Suprapubic skin (tissue), 4 donors: Measurements from ENCODE around the gene SMARCA2. TPM values are rescaled to one million over a fixed set of nuclear protein-coding genes. Genes with fewer than 3 reads are reported as not detected.

Experiments
- DNase-seq, 2 donors: peaks; one replicate each; pipeline ENCODE4 v3.0.0-alpha.2; 2019; ENCODE audit warnings: low spot score in 2 of 2
- H3K27ac ChIP-seq: fragments of 200-600 bp; sonication (generic); one replicate; pipeline ENCODE4 v1.5.1; 2019
- H3K27me3 ChIP-seq: fragments of 200-600 bp; sonication (generic); one replicate; pipeline ENCODE4 v1.5.1; 2019
- H3K36me3 ChIP-seq: fragments of 200-600 bp; sonication (generic); one replicate; pipeline ENCODE4 v1.5.1; 2019
- H3K4me1 ChIP-seq: fragments of 200-600 bp; sonication (generic); one replicate; pipeline ENCODE4 v1.5.1; 2019
- H3K4me3 ChIP-seq: fragments of 200-600 bp; sonication (generic); one replicate; pipeline ENCODE4 v1.5.1; 2019; ENCODE audit warnings: mild to moderate bottlenecking
- H3K9me3 ChIP-seq: fragments of 200-600 bp; sonication (generic); one replicate; pipeline ENCODE4 v1.5.1; 2019
- EP300 ChIP-seq: sonication (generic); formaldehyde crosslinking; IDR thresholded peaks from one replicate; pipeline ENCODE4 v1.6.1; 2017; ENCODE audit warnings: antibody characterized with exemption
- POLR2A ChIP-seq, 2 donors: fragments of 450-650 bp; IDR thresholded peaks; one replicate each; pipeline ENCODE4 v1.6.1; 2017; ENCODE audit warnings: antibody characterized with exemption in 2 of 2, mild to moderate bottlenecking in 2 of 2, moderate library complexity in 2 of 2
- POLR2AphosphoS5 ChIP-seq, 3 donors: sonication (generic); formaldehyde crosslinking; IDR thresholded peaks; one replicate each; pipeline ENCODE4 v1.6.1; 2017; ENCODE audit warnings: antibody characterized with exemption in 3 of 3
- WGBS: methylation state at CpG from one replicate; pipeline ENCODE4 v1.1.5; 2018; 5-methylcytosine and 5-hydroxymethylcytosine counted together
- total RNA-seq, 4 donors: library from RNA; depleted of rRNA; stranded (reverse); fragments of >200 nt; gene quantifications; one replicate each; pipeline ENCODE4 v1.1.0, GENCODE V29; 2016
- TF ChIP-seq, protein P1 (sequence below), 2 donors: fragments of 200-600 bp in 1 of 2; fragments of 450-650 bp in 1 of 2; sonication (generic) in 1 of 2; IDR thresholded peaks; one replicate each; pipeline ENCODE4 v1.5.1; 2016 to 2019; ENCODE audit warnings: antibody characterized with exemption in 2 of 2, mild to moderate bottlenecking in 1 of 2, moderate library complexity in 1 of 2

SMARCA2 gene
- total RNA-seq, 4 donors from 2014 or later = 88.9 to 236 (median 140) TPM

DNA sequence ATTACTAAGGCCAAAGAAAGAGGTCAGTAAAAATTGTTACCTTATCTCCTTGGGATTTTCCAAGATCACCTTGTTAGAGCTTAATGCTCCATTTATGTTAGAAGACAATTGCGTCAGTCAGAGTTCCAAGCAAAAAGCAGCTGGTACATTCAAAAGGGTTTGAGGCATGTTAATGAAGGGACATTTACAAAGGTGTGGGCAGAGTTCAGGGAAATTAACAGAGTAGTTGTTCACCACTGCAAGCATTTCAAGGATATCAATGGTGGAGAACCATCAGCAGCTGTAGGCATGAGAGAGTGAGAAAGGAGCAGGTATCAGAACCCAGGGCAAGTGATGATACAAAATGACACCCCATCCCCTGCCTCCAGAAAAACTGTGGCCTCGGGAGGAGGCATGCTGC lies 17.0 kb upstream of the SMARCA2 start:
- DNase-seq = no peak
- TF ChIP-seq POLR2A (IDR thresholded peaks at IDR 0.05) (no peak), EP300 (no peak), POLR2AphosphoS5 (IDR thresholded peaks at IDR 0.05) (no peak)
- TF ChIP-seq, protein P1, sequence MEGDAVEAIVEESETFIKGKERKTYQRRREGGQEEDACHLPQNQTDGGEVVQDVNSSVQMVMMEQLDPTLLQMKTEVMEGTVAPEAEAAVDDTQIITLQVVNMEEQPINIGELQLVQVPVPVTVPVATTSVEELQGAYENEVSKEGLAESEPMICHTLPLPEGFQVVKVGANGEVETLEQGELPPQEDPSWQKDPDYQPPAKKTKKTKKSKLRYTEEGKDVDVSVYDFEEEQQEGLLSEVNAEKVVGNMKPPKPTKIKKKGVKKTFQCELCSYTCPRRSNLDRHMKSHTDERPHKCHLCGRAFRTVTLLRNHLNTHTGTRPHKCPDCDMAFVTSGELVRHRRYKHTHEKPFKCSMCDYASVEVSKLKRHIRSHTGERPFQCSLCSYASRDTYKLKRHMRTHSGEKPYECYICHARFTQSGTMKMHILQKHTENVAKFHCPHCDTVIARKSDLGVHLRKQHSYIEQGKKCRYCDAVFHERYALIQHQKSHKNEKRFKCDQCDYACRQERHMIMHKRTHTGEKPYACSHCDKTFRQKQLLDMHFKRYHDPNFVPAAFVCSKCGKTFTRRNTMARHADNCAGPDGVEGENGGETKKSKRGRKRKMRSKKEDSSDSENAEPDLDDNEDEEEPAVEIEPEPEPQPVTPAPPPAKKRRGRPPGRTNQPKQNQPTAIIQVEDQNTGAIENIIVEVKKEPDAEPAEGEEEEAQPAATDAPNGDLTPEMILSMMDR (IDR thresholded peaks at IDR 0.05) = no peak
- WGBS = 58% methylated on average over 2 of the region's 2 CpGs

DNA sequence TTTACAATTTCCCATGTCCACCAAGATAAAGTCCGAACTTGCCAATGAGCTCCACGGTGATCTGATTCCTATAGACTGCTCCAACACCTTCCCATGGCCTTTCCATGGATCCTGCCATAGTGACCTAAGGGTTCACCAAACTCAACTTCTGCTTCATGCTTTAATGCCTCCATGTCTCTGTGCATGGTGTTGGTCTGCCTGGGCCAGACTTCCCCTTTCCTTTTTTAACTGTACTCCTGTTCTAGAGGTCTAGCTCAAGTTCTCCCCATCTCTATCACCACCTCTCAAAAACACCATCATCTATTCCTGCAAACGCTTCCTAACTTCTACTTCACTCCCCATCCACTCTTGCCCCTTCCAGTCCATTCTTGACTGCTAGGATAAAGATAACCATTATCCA lies 14.8 kb upstream of the SMARCA2 start:
- Histone ChIP-seq H3K27ac (no peak overlapping the region), H3K4me3 (no peak overlapping the region), H3K36me3 (no peaks in the 10 kb centered on the region), H3K27me3 (no peaks in the 10 kb centered on the region), H3K9me3 (no peaks in the 10 kb centered on the region), H3K4me1 (no peaks in the 10 kb centered on the region)
- WGBS = 95% methylated on average over 3 of the region's 3 CpGs
- DNase-seq = no peak
- TF ChIP-seq EP300 (no peak), POLR2A (IDR thresholded peaks at IDR 0.05) (no peak), POLR2AphosphoS5 (IDR thresholded peaks at IDR 0.05) (no peak)
- TF ChIP-seq, protein P1 (IDR thresholded peaks at IDR 0.05) = no peak

More for the DNA sequence above, 17.0 kb upstream of the SMARCA2 start:
- H3K4me1 ChIP-seq = no peaks in the 10 kb centered on the region
- no peaks in the 10 kb centered on the region for H3K9me3 ChIP-seq
- no peak overlapping the region for H3K27ac ChIP-seq
- no peak overlapping the region for H3K4me3 ChIP-seq
- H3K36me3 ChIP-seq = no peaks in the 10 kb centered on the region
- H3K27me3 ChIP-seq = no peaks in the 10 kb centered on the region

DNA sequence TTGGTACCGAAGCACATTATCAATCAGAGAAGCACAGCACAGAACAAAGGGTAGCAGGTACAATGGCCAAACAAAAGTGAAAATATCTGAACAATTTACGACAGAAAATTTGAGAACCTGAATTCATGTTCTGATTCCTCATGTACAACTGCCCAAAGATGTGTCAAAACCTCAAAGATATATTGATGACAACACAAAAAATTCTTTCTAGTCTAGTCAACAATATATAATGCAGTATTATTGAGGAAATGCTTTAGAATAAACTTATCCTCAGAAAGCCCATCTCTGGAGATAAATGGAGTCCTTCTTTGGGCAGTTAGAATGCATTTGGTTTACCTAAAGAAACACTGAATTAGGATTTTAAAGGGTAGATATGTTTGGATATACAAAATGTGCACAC lies 6.8 kb upstream of the SMARCA2 start:
- TF ChIP-seq EP300 (no peak), POLR2AphosphoS5 (IDR thresholded peaks at IDR 0.05) (no peak), POLR2A (IDR thresholded peaks at IDR 0.05) (no peak)
- TF ChIP-seq, protein P1 (IDR thresholded peaks at IDR 0.05) = no peak
- Histone ChIP-seq H3K27ac (no peak overlapping the region), H3K4me3 (no peak overlapping the region), H3K9me3 (no peaks in the 10 kb centered on the region), H3K27me3 (no peaks in the 10 kb centered on the region), H3K4me1 (peaks cover under 1% of the 10 kb centered on the region), H3K36me3 (no peaks in the 10 kb centered on the region)
- 100% methylated on average over 2 of the region's 2 CpGs for WGBS
- no peak for DNase-seq

DNA sequence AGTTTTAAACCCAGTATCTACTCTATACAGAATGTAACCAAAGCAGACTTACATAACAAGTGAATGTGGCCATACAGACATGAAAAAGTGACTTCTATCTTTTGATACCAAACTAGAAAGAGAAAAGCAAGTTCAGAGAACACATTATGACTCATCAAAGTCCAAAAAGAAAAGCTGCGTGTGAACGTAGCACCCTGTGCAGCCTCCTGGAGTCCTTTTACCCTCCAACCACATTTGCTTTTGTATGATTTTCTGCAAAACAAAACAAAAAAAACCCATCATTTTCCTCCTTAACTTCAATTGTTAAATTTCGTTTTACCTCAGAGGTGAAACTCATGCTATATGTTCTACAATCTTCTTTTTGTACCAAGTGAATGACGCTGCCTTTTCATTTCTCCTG lies 2.8 kb upstream of the SMARCA2 start:
- TF ChIP-seq EP300 (no peak), POLR2A (IDR thresholded peaks at IDR 0.05) (no peak), POLR2AphosphoS5 (IDR thresholded peaks at IDR 0.05) (no peak)
- TF ChIP-seq, protein P1 (IDR thresholded peaks at IDR 0.05) = no peak
- H3K36me3 ChIP-seq = no peaks in the 10 kb centered on the region
- WGBS = 96% methylated on average over 4 of the region's 4 CpGs
- H3K4me3 ChIP-seq = no peak overlapping the region
- H3K9me3 ChIP-seq = no peaks in the 10 kb centered on the region
- H3K4me1 ChIP-seq = peaks cover 10% of the 10 kb centered on the region
- H3K27me3 ChIP-seq = no peaks in the 10 kb centered on the region
- no peak for DNase-seq
- H3K27ac ChIP-seq = no peak overlapping the region

DNA sequence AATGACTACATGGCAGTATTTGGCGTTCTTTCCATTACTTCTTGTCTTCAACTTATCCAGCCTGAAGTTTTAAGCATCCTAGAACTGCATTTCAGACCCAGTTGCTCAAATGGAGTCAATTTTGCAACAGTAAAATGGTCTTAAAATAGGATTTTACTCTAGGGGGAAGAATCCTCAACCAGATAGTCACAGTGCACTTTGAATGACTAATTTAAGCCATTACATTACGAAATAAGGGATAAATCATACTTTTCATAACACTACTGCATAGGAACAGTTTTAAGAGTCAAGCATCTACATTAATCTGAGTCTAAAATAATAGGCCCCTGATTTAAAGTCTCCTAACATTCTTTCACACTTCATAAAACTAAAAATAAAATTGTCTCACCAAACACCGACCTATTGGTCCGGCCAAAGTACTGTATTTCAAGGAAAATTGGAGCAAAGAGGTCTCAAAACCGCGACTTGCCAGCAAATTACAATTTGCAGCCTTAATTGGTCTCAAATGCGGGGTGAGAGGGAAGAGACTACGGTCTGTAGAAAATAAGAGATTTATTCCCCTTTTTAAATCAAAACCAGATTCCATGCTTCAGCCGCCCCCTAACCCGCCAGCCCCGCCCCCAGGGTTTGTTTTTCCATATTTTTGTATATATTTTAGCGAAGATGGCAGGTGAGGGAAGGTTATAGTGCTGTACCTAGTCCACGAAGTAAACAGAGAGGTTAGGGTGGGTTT lies 1.2 kb upstream of the SMARCA2 start:
- H3K4me1 ChIP-seq = peaks cover 19% of the 10 kb centered on the region
- DNase-seq = no peak
- 10% methylated on average over 13 of the region's 13 CpGs for WGBS
- no peaks in the 10 kb centered on the region for H3K27me3 ChIP-seq
- TF ChIP-seq POLR2AphosphoS5 (IDR thresholded peaks at IDR 0.05) = no peak
- no peak for TF ChIP-seq EP300
- TF ChIP-seq POLR2A (IDR thresholded peaks at IDR 0.05) = no peak
- H3K4me3 ChIP-seq = peak overlapping the region; percentile 88
- H3K27ac ChIP-seq = peak overlapping the region; percentile 99
- no peaks in the 10 kb centered on the region for H3K36me3 ChIP-seq
- no peaks in the 10 kb centered on the region for H3K9me3 ChIP-seq
